WI38 (cell line): ENCODE data around the gene RFPL1.

Experiments
- H3K4me3 ChIP-seq: 2 replicates; pipeline ENCODE4 v1.5.1; 2011; ENCODE audit warnings: low read depth, mild to moderate bottlenecking, control low read depth, low read length
- TF ChIP-seq, protein P1 (sequence below): IDR thresholded peaks from 2 replicates; pipeline ENCODE4 v1.5.1; 2012; ENCODE audit warnings: low read depth, mild to moderate bottlenecking, control low read depth, low read length

Gene RFPL1

DNA sequence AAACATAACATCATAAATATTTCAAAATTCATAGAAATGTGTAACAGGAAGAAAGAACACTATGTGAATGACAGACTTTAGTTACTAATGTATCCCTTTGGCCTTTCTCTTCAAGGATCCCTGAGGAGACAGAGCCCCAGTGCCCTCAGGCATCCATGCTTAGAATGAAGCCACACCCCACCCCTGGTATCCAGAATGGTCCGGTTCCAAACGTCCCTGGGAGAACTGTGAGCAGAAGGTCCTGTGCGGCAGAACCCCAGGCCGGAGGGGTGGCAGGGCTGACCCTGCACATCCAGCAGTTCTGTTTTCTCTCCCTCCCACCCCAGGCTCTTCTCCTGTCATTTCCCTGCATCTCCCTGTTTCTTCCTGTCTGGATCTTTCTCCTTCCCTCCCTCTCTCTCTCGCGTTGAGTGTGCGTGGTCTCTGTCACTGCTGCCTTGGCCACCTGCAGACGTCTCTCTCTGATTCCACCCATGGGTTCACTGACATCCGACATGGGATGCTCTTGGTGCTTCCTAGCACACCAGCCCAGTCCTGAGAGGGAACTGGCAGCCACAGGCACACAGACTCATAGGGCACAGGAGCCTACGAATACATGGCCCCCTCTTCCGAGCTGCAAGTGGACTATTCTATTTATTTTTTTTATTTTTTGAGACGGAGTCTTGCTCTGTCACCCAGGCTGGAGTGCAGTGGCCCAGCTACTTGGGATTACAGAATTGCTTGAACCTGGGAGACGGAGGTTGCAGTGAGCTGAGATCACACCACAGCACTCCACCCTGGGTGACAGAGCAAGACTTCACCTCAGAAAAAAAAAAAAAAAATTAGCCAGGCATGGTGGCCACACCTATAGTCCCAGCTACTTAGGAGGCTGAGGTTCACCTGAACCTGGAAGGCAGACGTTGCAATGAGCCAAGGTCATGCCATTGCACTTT is 5.7 kb downstream of the RFPL1 start:
- no peak overlapping the region for H3K4me3 ChIP-seq
- TF ChIP-seq, protein P1, sequence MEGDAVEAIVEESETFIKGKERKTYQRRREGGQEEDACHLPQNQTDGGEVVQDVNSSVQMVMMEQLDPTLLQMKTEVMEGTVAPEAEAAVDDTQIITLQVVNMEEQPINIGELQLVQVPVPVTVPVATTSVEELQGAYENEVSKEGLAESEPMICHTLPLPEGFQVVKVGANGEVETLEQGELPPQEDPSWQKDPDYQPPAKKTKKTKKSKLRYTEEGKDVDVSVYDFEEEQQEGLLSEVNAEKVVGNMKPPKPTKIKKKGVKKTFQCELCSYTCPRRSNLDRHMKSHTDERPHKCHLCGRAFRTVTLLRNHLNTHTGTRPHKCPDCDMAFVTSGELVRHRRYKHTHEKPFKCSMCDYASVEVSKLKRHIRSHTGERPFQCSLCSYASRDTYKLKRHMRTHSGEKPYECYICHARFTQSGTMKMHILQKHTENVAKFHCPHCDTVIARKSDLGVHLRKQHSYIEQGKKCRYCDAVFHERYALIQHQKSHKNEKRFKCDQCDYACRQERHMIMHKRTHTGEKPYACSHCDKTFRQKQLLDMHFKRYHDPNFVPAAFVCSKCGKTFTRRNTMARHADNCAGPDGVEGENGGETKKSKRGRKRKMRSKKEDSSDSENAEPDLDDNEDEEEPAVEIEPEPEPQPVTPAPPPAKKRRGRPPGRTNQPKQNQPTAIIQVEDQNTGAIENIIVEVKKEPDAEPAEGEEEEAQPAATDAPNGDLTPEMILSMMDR: no peak

DNA sequence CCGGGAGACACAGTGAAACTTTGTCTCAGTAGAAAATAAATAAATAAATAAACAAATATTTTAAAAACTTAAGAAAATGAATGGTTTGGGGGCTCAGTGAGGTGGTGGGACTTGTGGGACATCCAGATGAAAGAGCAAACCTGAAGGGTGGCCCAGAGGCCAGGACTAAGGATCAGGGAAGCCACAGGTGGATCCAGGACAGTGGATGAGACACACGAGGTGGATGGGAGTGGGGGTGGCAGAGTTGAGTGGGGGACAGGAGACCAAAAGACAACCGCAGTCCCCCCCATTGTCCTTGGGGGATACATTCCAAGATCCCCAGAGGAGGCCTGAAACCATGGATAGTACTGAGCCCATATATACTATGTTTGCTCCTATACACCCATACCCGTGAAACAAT is 7.1 kb downstream of the RFPL1 start:
- TF ChIP-seq, protein P1: no peak
- H3K4me3 ChIP-seq: no peak overlapping the region

DNA sequence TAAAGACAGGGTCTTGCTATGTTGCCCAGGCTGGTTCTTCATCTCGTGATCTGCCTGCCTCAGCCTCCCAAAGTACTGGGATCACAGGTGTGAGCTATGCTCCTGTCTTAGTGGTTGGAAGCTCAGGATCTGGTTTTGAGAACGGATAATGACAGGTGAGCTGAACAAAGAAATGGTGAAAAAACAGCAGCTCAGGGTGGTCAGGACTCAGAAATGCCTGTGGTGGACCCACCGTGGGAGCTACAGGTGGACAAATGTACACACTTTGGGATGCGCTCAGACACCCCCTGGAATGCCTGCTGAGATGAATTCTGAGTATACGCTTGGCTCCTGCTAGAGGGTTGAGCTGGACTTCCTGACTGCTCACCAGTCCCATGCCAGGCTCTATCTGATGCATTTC is 9.5 kb downstream of the RFPL1 start:
- TF ChIP-seq, protein P1: no peak
- no peak overlapping the region for H3K4me3 ChIP-seq

DNA sequence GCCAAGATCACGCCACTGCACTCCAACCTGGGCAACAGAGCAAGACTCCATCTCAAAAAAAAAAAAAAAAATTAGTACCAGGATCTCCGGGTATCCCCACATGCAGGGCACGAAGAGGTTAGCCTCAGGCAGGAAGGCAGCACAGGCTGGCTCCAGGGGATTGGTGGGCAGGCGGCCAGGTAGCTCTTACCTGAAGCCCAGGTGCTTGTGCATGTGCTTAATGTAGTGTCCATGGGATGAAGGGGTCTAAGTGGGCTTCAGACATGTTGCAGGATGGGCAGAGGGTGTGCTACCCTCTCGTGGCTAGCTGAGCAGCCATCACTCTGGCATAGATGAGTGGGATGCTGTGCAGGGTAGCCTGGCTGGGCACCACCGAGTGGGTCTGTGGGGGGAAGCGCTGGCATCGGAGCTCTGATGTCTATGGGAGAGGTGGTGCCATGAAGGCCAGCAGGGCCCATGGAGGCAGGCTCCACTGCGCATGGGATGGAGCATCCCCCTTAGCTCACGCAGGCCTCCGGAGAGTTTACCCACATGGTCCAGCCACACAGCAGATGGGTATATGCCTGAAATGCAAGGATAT is 11.0 kb downstream of the RFPL1 start:
- no peak overlapping the region for H3K4me3 ChIP-seq
- TF ChIP-seq, protein P1: no peak

DNA sequence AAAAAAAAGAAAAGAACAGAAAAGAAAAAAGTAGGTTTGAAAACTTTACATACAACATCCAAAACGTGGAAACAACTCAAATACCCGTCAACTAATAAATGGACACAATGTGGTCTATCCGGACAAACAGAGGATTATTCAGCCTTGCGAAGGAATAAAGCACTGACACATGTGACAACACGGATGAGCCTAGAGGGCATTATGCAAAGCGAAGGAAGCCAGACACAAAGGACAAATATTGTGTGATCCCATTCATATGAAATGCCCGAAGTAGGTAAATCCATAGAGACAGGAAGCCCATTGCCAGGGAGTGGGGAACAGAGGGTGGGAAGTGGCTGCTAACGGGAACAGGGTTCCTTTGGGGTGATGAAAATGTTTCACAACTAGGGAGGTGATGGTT is 11.8 kb downstream of the RFPL1 start:
- no peak overlapping the region for H3K4me3 ChIP-seq
- TF ChIP-seq, protein P1: no peak

DNA sequence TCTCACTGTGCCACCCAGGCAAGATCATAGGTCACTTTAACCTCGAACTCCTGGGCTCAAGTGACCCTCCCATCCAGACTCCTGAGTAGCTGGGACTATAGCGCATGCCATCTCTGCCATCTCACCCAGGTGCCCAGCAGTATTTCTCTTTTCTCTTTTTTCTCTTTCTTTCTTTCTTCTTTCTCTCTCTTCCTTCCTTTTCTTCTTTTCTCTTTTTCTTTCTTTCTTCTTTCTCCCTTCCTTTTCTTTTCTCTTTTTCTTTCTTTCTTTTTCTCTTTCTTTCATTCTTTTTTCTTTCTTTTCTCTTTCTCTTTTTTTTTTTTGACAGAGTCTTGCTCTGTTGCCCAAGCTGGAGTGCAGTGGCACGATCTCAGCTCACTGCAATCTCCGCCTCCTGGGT is 13.5 kb downstream of the RFPL1 start:
- TF ChIP-seq, protein P1: no peak
- H3K4me3 ChIP-seq: no peak overlapping the region

DNA sequence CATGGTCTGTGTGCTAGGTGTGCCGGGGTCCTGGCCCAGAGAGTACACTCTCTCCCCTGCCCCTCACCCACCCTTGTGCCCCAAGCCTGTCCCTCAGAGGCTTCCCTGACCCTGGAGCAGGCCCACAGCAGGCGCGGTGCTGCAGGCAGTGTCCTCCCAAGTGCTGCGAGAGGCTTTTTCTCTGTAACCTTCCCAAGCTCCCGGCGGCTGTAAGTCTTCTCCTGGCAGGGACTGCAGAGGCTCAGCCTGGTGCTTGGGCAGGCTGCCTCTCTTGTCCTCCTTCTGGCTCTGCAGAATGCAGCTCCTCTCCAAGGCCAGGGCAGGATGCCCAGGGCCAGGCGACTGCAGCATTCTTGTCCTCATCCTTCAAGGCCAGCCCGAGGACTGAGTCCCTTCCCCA is 15.9 kb downstream of the RFPL1 start:
- TF ChIP-seq, protein P1: no peak
- no peak overlapping the region for H3K4me3 ChIP-seq
